Upper lobe of left lung (tissue), 4 donors: ENCODE data around the gene MRPL14.

ENCODE experiments used
- CTCF ChIP-seq, 6 experiments: fragments of 450-650 bp in 4 of 6; fragments of 200-600 bp in 2 of 6; sonication (generic) in 2 of 6; IDR thresholded peaks; one replicate each; pipeline ENCODE4 v1.5.1; 2016 to 2019; ENCODE audit warnings: antibody characterized with exemption in 6 of 6
- EP300 ChIP-seq, 4 donors: sonication (generic); formaldehyde crosslinking; IDR thresholded peaks; one replicate each; pipeline ENCODE4 v1.5.1; 2017; ENCODE audit warnings: antibody characterized with exemption in 4 of 4, control low read depth in 2 of 4
- POLR2A ChIP-seq, 4 donors: fragments of 450-650 bp; IDR thresholded peaks; one replicate each; pipeline ENCODE4 v1.5.1; 2016 to 2017; ENCODE audit warnings: antibody characterized with exemption in 4 of 4, mild to moderate bottlenecking in 2 of 4

GRCh38 chr6:44139351-44139743 is 12.1 kb upstream of the MRPL14 start:
- TF ChIP-seq CTCF (IDR thresholded peaks at IDR 0.05) (no peak), POLR2A (IDR thresholded peaks at IDR 0.05) (no peak), EP300 (IDR thresholded peaks at IDR 0.05) (no peak)
